GM12878 (cell line): ENCODE results near the gene GON7.

Experiments used
- CTCF ChIP-seq, 3 experiments: IDR thresholded peaks in 2 of 3; conservative IDR thresholded peaks in 1 of 3; 2 replicates each; pipeline ENCODE4 v1.5.1; 2011; ENCODE audit warnings: low read depth in 3 of 3, low read length in 3 of 3, mild to moderate bottlenecking in 3 of 3, control low read depth in 2 of 3, moderate library complexity in 2 of 3, inconsistent platforms in 1 of 3, mixed read lengths in 1 of 3; ENCODE audit not compliant: control insufficient read depth in 2 of 3, insufficient read depth in 1 of 3; ENCODE audit errors: extremely low read depth in 1 of 3
- ELK1 ChIP-seq: IDR thresholded peaks from 2 replicates; pipeline ENCODE4 v1.6.1; 2012; ENCODE audit warnings: low read depth, low read length, improper control_type of control experiment
- EZH2 ChIP-seq: IDR thresholded peaks from 2 replicates; pipeline ENCODE4 v1.6.1; 2012; ENCODE audit warnings: low read depth, mild to moderate bottlenecking, control low read depth, inconsistent platforms, low read length, borderline replicate concordance; ENCODE audit not compliant: control insufficient read depth
- FOXM1 ChIP-seq: IDR thresholded peaks from 2 replicates; pipeline ENCODE4 v1.6.1; 2012; ENCODE audit warnings: low read depth, mild to moderate bottlenecking, inconsistent platforms, low read length, moderate library complexity
- ZBTB11 ChIP-seq: fragments of 450-650 bp; formaldehyde crosslinking; IDR thresholded peaks from 2 replicates; pipeline ENCODE4 v1.5.0; 2022; ENCODE audit warnings: mild to moderate bottlenecking, missing genetic modification characterization
- ZNF274 ChIP-seq: IDR thresholded peaks from one replicate; pipeline ENCODE4 v1.8.0; 2011; ENCODE audit not compliant: insufficient read length, insufficient read depth

- TF ChIP-seq FOXM1 = no peak
- no peak for TF ChIP-seq ZNF274
- no peak for TF ChIP-seq ELK1
- no peak for TF ChIP-seq CTCF (IDR thresholded peaks at IDR 0.05 in 2 of 3, conservative IDR thresholded peaks at IDR 0.05 in 1 of 3; ENCODE audit: control insufficient read depth in 2 of 3, extremely low read depth in 1 of 3, insufficient read depth in 1 of 3, low read depth in 3 of 3, low read length in 3 of 3)
- no peak for TF ChIP-seq ZBTB11 (CRISPR knock-in tag)
- no peak for TF ChIP-seq EZH2
Observed at GRCh38 chr14:93234798-93235197, 27.9 kb upstream of the GON7 start.
